T follicular helper cell (primary cell): Measurements from ENCODE around the gene ST8SIA1.
"Not testable (repeated sequence)": the region's sequence is repeated elsewhere in the genome, so short reads cannot be mapped to it uniquely, and the experiment has no call there.

Experiments
- DNase-seq: peaks from one replicate; pipeline ENCODE4 v3.0.0-alpha.2; 2020; ENCODE audit warnings: low read depth
- total RNA-seq, 2 experiments: gene quantifications; one replicate each; lab custom pipeline; 2026; lab: John Stamatoyannopoulos, UW

The ST8SIA1 gene, protein sequence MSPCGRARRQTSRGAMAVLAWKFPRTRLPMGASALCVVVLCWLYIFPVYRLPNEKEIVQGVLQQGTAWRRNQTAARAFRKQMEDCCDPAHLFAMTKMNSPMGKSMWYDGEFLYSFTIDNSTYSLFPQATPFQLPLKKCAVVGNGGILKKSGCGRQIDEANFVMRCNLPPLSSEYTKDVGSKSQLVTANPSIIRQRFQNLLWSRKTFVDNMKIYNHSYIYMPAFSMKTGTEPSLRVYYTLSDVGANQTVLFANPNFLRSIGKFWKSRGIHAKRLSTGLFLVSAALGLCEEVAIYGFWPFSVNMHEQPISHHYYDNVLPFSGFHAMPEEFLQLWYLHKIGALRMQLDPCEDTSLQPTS
- 13.2 to 26.8 reads per million in 2 experiments for total RNA-seq

- peak; percentile 69 for DNase-seq
Observed at GRCh38 chr12:22334410-22335100, at the start of gene ST8SIA1. TSS of gene ST8SIA1 (minus strand) at chr12:22334707. CDS start at chr12:22334232, 475 bp downstream.

GRCh38 chr12:22380031-22380430, 45.5 kb upstream of the ST8SIA1 start:
- DNase-seq = no peak

- DNase-seq = no peak
Observed at GRCh38 chr12:22377731-22378496, 43.4 kb upstream of the ST8SIA1 start.

- DNase-seq = not testable (repeated sequence)
Observed at GRCh38 chr12:22376596-22377150, 42.2 kb upstream of the ST8SIA1 start.

GRCh38 chr12:22374508-22374907, 40.0 kb upstream of the ST8SIA1 start:
- DNase-seq = no peak

DNA sequence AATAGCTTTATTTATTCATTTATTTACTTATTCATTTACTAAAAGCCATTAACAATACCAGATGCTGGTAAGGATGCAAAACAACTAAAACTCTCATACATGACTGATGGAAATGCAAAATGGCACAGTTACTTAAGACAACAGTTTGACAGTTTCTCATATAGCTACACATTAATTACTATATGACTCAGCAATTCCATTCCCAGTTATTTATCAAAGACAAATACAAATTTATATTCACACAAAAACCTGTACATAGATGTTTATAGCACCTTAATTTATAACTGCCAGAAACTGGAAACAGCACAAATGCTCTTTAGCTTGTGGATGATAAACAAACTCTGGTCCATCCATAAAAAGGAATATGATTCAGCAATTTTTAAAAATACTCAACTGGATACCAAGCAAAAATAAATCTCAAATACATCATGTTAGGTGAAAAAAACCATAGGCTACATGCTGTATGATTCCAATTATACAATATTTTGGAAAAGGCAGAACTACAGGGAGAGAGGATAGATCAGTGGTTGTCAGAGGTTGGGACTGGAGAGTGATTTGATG, 37.9 kb upstream of the ST8SIA1 start:
- no peak for DNase-seq

- DNase-seq = no peak
Observed at GRCh38 chr12:22366181-22366580, 31.7 kb upstream of the ST8SIA1 start.

DNA sequence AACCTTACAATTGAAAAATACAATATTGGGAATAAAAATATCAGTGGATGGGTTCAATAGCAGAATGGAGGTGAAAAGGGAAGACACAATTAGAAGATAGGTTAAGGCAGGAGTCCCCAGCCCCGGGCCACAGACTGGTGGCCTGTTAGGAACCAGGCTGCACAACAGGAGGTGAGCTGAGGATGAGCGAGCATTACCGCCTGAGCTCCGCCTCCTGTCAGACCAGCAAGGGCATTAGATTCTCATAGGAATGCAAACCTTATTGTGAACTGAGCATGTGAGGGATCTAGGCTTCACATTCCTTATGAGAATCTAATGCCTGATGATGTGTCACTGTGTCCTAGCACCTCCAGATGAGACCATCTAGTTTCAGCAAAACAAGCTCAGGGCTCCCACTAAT, 27.3 kb upstream of the ST8SIA1 start:
- no peak for DNase-seq

DNA sequence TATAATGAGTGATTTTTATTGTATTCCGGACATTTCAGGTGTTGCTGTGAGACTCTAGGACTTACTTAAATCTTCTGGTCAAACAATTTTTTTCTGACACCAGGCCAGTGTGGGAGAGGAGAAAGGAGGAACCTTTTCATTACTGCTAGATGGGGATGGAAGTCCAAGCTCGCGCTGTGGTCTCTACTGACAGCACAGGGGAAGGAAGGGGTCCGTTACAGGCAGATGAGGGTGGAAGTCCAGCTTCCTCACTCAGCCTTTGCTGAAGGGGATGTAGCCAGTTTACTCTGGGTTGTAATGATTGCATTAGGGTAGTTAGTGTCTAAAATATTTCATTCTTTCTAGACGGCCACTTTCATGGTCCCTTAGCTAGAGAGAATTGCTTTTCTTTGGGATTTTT, 26.3 kb upstream of the ST8SIA1 start:
- no peak for DNase-seq

GRCh38 chr12:22357531-22357930, 23.0 kb upstream of the ST8SIA1 start:
- no peak for DNase-seq

GRCh38 chr12:22356231-22356630, 21.7 kb upstream of the ST8SIA1 start:
- no peak for DNase-seq

GRCh38 chr12:22355011-22355580, 20.6 kb upstream of the ST8SIA1 start:
- no peak for DNase-seq

DNA sequence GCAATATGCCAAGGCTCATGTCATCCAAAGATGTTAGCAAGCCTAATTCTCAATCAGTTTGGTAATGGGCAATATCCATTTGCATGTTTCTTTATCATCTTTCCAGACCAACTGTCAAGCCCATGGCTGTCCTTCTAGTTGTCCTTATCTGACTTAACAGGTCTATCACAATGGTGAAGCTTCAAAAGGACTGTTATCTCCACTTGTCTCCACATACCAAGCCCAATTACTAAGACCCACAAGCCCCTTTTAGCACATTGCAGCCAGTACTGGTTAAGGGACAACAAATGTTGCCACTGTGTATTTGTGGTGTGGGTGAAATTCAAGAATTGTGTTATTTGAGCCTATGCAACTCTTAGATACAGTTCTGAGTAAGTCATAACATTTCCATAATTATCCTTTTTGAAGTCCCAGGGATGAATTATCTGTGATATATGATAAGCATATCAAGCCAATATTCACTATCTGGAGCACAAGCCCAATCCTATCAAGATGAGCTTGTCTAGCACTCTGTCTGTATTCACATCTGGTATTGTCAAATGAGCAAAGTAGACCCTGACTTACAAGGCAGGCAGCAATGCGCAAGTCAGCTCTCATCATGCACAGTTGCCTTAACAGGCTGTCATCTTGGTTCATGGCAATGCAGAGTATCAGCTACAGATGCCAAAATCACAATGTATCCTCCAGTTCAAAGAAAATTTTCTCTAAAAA, 19.3 kb upstream of the ST8SIA1 start:
- no peak for DNase-seq

- no peak for DNase-seq
Observed at GRCh38 chr12:22350886-22351285, 16.4 kb upstream of the ST8SIA1 start.

GRCh38 chr12:22348208-22348607, 13.7 kb upstream of the ST8SIA1 start:
- no peak for DNase-seq

- no peak for DNase-seq
Observed at GRCh38 chr12:22340143-22340542, 5.6 kb upstream of the ST8SIA1 start.

- DNase-seq = no peak
Observed at GRCh38 chr12:22339691-22340090, 5.2 kb upstream of the ST8SIA1 start.

- no peak for DNase-seq
Observed at GRCh38 chr12:22335794-22336166, 1.3 kb upstream of the ST8SIA1 start.

DNA sequence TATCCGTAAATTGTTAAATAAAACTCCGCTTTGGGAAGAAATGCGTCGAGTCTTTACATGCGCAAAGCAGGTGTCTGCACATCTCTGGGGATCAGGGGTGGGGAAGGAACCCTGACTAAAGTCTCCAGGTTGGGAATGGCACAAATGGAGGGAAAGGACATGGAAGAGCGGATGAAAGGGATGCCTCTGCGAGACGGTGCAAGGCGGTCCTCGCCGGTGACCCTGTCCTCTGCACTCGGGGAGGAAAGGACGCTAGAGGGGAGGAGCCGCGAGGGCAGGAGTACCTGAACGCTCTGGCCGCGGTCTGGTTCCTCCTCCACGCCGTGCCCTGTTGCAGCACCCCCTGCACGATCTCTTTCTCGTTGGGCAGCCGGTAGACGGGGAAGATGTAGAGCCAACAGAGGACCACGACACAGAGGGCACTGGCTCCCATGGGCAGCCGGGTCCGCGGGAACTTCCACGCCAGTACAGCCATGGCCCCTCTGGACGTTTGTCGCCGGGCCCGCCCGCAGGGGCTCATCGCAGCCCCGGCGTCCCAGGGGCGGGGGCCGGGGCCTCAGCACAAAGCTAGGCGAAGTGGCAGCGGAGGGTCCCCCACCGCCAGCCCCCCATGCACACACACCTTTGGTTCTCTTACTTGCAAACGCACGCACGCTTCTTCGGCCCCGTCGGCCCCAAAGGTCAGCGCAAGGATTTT, 646 bp downstream of the ST8SIA1 start:
- no peak for DNase-seq

DNA sequence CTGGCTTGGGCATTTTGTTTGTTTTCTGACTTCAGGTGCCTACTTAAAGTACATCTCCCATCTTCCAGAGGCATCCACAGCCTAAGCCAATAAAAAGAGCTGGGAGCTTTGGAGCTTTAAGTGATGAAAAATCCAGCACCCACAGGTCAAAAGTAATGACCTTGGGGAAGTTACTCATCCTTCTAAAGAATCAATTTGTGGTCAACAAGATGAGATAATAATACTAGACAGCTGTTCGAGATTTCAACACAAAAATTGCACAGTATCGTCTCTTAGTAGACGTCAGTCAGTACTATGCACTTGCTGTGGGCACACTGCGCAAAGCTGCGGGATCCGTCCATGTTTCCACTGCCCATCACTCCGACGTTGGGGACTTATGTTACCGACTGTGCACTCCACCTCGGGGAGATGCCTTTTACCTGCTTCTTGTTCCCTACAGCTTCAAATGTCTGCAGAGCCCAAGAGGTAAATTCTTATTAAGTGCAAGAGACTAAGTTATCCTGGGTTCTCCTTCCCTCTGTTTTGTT, 1.3 kb downstream of the ST8SIA1 start:
- DNase-seq = no peak
